Spleen (tissue), 11 donors: Measurements from ENCODE around the gene DUSP9. TPM values are rescaled to one million over a fixed set of nuclear protein-coding genes. Genes with fewer than 3 reads are reported as not detected.

Experiments
- DNase-seq: peaks from one replicate; pipeline ENCODE4 v3.0.0-alpha.2; 2020
- H3K27ac ChIP-seq, 8 donors: fragments of 200-600 bp; sonication (generic) in 7 of 8; 1 replicate in 4 of 8; 2 replicates in 4 of 8; pipeline versions ENCODE4 v1.5.0 to v1.8.0; 2016 to 2021; ENCODE audit warnings: inconsistent platforms in 4 of 8, mild to moderate bottlenecking in 4 of 8, moderate library complexity in 1 of 8
- H3K27me3 ChIP-seq, 7 donors: fragments of 200-600 bp; sonication (generic) in 6 of 7; replicated peaks in 1 of 7; 1 replicate in 4 of 7; 2 replicates in 3 of 7; pipeline versions ENCODE4 v1.5.0 to v1.8.0; 2016 to 2021; ENCODE audit warnings: inconsistent platforms in 3 of 7, mild to moderate bottlenecking in 1 of 7
- H3K36me3 ChIP-seq, 6 donors: fragments of 200-600 bp; sonication (generic) in 5 of 6; 1 replicate in 4 of 6; 2 replicates in 2 of 6; pipeline versions ENCODE4 v1.5.0 to v1.8.0; 2016 to 2021; ENCODE audit warnings: inconsistent platforms in 2 of 6
- H3K4me1 ChIP-seq, 6 donors: fragments of 200-600 bp; sonication (generic) in 5 of 6; 1 replicate in 3 of 6; 2 replicates in 3 of 6; pipeline versions ENCODE4 v1.5.0 to v1.8.0; 2016 to 2021; ENCODE audit warnings: inconsistent platforms in 3 of 6
- H3K4me3 ChIP-seq, 8 donors: fragments of 200-600 bp; sonication (generic) in 7 of 8; 1 replicate in 4 of 8; 2 replicates in 4 of 8; pipeline versions ENCODE4 v1.5.0 to v1.8.0; 2016 to 2021; ENCODE audit warnings: inconsistent platforms in 4 of 8, mild to moderate bottlenecking in 4 of 8, moderate library complexity in 2 of 8
- H3K9me3 ChIP-seq, 8 donors: fragments of 200-600 bp; sonication (generic) in 7 of 8; 1 replicate in 4 of 8; 2 replicates in 4 of 8; pipeline versions ENCODE4 v1.5.0 to v1.8.0; 2016 to 2021; ENCODE audit warnings: inconsistent platforms in 4 of 8
- POLR2A ChIP-seq, 3 donors: fragments of 450-650 bp; IDR thresholded peaks; one replicate each; pipeline ENCODE4 v1.5.1; 2017; ENCODE audit warnings: antibody characterized with exemption in 3 of 3, mild to moderate bottlenecking in 1 of 3
- POLR2AphosphoS5 ChIP-seq, 3 donors: sonication (generic); formaldehyde crosslinking; IDR thresholded peaks; one replicate each; pipeline ENCODE4 v1.5.1; 2017; ENCODE audit warnings: antibody characterized with exemption in 3 of 3
- WGBS, 5 donors: extraction: QIAGEN DNeasy Blood & Tissue Kit in 3 of 5; methylation state at CpG; one replicate each; pipeline versions ENCODE4 v1.1.5 to v1.1.7; 2013 to 2018; 5-methylcytosine and 5-hydroxymethylcytosine counted together
- intact Hi-C: fragments of 100-400 bp; cut with DNase I; formaldehyde crosslinking; loops from one replicate; pipeline ENCODE4 v1.15.0; 2023; ENCODE audit warnings: low total_unique reads
- polyA plus RNA-seq, 3 donors: library from polyadenylated mRNA; stranded (reverse); fragments of 200-250 nt; gene quantifications; one replicate each; pipeline ENCODE4 v1.2.1, GENCODE V29; 2013
- total RNA-seq, 7 donors: library from RNA; depleted of rRNA in 3 of 7; stranded (reverse); fragments of >200 nt in 3 of 7; fragmentation: NEBNext Ultra II Directional in 4 of 7; extraction: Animal tissue kit (Norgen Biotek cat#: 25700) in 4 of 7; gene quantifications; one replicate each; pipeline versions ENCODE4 v1.1.0 to v1.2.1, GENCODE V29; 2016 to 2021
- TF ChIP-seq, protein P1 (sequence below), 11 experiments: fragments of 200-600 bp in 7 of 11; fragments of 450-650 bp in 4 of 11; sonication (generic) in 4 of 11; IDR thresholded peaks in 8 of 11; conservative IDR thresholded peaks in 3 of 11; 1 replicate in 7 of 11; 2 replicates in 4 of 11; pipeline versions ENCODE4 v1.4.0 to v1.8.0; 2016 to 2021; ENCODE audit warnings: antibody characterized with exemption in 11 of 11, inconsistent platforms in 4 of 11, mild to moderate bottlenecking in 1 of 11
- donor health status: healthy with polysubstance abuse.
- donor health status: DM: no; HTN: no; CAD: no; lungs with moderate emphysema.
- donor health status: DM: no; HTN: no; CAD: no.
- donor health status: Bipolar disorder and iron deficiency.
- donor health status: healthy.
- donor health status: DM: no; HTN: no; CAD: no.
- donor health status: DM: yes; HTN: yes; CAD: no.

The DUSP9 gene
- total and polyA plus RNA-seq, 10 donors, result 0.09 to 0.17 TPM; not detected in 8

GRCh38 chrX:153640045-153640686, 6.8 kb upstream of the DUSP9 start:
- H3K4me1 ChIP-seq, result peaks cover 4 to 34% (median 23%) of the 10 kb centered on the region in 6 donors
- intact Hi-C loops, result no loop called here
- H3K27me3 ChIP-seq, result peaks cover 0 to 58% (median 41%) of the 10 kb centered on the region in 7 donors
- no peak overlapping the region for H3K4me3 ChIP-seq
- no peak for TF ChIP-seq POLR2AphosphoS5 (IDR thresholded peaks at IDR 0.05)
- TF ChIP-seq, protein P1, sequence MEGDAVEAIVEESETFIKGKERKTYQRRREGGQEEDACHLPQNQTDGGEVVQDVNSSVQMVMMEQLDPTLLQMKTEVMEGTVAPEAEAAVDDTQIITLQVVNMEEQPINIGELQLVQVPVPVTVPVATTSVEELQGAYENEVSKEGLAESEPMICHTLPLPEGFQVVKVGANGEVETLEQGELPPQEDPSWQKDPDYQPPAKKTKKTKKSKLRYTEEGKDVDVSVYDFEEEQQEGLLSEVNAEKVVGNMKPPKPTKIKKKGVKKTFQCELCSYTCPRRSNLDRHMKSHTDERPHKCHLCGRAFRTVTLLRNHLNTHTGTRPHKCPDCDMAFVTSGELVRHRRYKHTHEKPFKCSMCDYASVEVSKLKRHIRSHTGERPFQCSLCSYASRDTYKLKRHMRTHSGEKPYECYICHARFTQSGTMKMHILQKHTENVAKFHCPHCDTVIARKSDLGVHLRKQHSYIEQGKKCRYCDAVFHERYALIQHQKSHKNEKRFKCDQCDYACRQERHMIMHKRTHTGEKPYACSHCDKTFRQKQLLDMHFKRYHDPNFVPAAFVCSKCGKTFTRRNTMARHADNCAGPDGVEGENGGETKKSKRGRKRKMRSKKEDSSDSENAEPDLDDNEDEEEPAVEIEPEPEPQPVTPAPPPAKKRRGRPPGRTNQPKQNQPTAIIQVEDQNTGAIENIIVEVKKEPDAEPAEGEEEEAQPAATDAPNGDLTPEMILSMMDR (IDR thresholded peaks at IDR 0.05 in 8 of 11, conservative IDR thresholded peaks at IDR 0.05 in 3 of 11), result no peak
- no peak for TF ChIP-seq POLR2A (IDR thresholded peaks at IDR 0.05)
- H3K27ac ChIP-seq, result no peak overlapping the region
- WGBS, 5 donors, result 80 to 100% (median 85%) methylated on average over 5 to 23 of the region's 23 CpGs
- no peaks in the 10 kb centered on the region for H3K36me3 ChIP-seq
- H3K9me3 ChIP-seq, result no peaks in the 10 kb centered on the region
- DNase-seq, result peak; percentile 57

DNA sequence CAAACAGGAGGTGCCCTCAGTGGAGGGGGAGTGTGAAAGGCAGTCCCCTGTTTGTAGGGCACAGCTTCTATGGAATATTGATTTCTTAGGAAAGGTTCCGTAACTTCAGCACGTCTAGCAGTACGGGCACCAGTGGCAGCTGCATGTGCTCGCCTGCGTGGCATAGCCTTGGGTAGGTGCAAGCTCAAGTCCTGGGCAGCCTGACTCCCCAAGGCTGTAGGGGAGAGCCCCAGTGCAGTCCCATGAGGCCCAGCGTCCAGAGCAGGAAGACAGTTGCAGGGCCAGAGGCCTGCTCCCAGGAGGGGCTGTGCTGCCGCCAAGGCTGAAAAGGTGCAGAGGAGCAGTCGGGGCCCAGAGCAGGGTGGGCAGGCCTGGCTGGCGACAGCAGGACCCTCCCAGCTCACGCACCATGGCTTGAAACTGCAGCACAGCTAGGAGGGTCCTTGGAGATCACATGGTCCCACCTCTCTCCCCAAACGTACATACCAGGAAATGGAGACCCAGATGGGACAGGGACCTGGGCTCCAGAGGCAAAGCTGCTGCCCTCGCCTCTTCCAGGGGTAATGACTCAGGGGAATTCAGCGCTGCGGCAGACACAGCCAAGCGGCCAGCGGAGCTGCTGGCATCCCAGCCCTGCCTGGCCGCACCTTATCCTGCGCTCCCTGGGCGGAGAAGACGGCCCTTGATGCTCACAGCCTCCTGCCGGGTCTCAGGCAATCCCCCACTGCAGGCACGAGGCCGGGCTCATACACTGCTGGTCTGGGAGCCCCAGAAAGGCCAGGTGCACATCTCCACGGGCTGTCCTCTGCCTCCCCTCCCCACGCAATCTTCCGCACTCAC, 6.0 kb upstream of the DUSP9 start:
- peak; percentile 69 for DNase-seq
- WGBS, 5 donors, result 52 to 100% (median 63%) methylated on average over 1 to 26 of the region's 26 CpGs
- intact Hi-C loops, result no loop called here

GRCh38 chrX:153641627-153642026, 5.4 kb upstream of the DUSP9 start:
- Histone ChIP-seq H3K27me3 (peaks cover 0 to 73% (median 51%) of the 10 kb centered on the region in 7 donors), H3K9me3 (no peaks in the 10 kb centered on the region), H3K27ac (no peak overlapping the region), H3K4me1 (peaks cover 4 to 37% (median 24%) of the 10 kb centered on the region in 6 donors), H3K36me3 (no peaks in the 10 kb centered on the region), H3K4me3 (peak overlapping the region in 2 of 8 donors; percentile 23 to 58)
- TF ChIP-seq POLR2AphosphoS5 (IDR thresholded peaks at IDR 0.05) (no peak), POLR2A (IDR thresholded peaks at IDR 0.05) (no peak)
- TF ChIP-seq, protein P1 (IDR thresholded peaks at IDR 0.05 in 8 of 11, conservative IDR thresholded peaks at IDR 0.05 in 3 of 11), result no peak
- peak; percentile 40 for DNase-seq
- WGBS, 5 donors, result 10 to 37% (median 20%) methylated on average over 1 to 8 of the region's 8 CpGs
- intact Hi-C loops, result no loop called here

More for the DNA sequence above, 6.0 kb upstream of the DUSP9 start:
- Histone ChIP-seq H3K27ac (no peak overlapping the region), H3K27me3 (peaks cover 0 to 66% (median 44%) of the 10 kb centered on the region in 7 donors), H3K9me3 (no peaks in the 10 kb centered on the region), H3K4me3 (no peak overlapping the region), H3K36me3 (no peaks in the 10 kb centered on the region), H3K4me1 (peaks cover 4 to 34% (median 23%) of the 10 kb centered on the region in 6 donors)
- TF ChIP-seq POLR2A (IDR thresholded peaks at IDR 0.05), result no peak
- no peak for TF ChIP-seq POLR2AphosphoS5 (IDR thresholded peaks at IDR 0.05)
- TF ChIP-seq, protein P1 (IDR thresholded peaks at IDR 0.05 in 8 of 11, conservative IDR thresholded peaks at IDR 0.05 in 3 of 11), result no peak
